ENCODE results near the gene OTX1. TPM values are rescaled to one million over a fixed set of nuclear protein-coding genes. Genes with fewer than 3 reads are reported as not detected.

OTX1 gene
- total and polyA plus RNA-seq, 2 of the 8 experiments (the other 6 are each of a cell fraction or from before 2014, with no cell fraction given), result 0.24 to 3.3 TPM

DNA sequence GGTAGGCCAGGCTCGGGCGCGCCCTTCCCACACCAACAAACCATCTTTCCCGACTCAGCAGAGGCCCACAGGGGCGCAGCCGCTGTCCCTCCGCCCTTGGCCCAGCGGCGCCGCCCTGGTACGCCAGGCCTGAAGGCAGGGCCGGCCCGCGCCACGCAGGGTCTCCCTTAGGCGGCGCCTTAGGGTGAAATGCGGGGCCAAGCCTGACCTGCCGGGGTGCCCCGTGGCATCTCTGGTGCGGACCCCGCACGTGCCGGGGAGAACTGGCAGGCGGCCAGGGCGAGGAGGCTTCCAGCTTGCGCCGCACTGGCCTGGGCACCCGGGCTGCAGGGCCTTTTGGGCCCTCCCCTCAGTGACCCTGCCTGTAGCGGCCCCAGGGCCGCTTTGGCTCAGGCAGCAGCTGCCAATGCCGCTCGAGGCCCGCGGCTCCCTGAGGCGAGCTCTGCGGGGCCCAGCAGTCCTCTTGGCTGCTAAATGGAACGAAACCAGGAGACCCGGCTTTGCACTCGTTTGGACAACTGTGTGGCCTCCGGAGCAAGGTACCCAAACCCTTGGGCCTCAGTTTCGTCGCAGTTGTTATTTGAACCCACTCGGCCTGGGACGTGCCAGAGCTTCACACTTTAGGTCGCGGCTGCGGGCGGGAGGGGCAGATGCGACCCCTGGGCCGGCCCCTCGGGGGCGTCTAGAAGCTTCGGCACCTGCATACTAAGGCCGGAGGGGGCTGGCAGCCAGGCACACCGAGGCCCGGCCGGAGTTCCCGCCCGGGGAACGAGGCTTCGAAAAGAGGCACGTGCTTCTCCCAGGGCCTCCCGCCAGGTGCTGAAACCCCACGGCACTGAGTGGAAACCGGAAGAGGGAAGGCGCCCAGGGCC, 8.5 kb downstream of the OTX1 start (continued):
- 0 out of 2 replicates have a peak, but pooled peaks have one; percentile 26 for TF ChIP-seq TCF12 (IDR thresholded peaks at IDR 0.05; ENCODE audit: low read depth, low read length)
- no peak for TF ChIP-seq TEAD4 (IDR thresholded peaks at IDR 0.05; ENCODE audit: low read depth, low read length)
- peak; percentile 84 for TF ChIP-seq RNF2 (IDR thresholded peaks at IDR 0.05; ENCODE audit: borderline replicate concordance, low read depth, low read length, missing control alignments, poor library complexity, severe bottlenecking)
- TF ChIP-seq SP4 (IDR thresholded peaks at IDR 0.05; ENCODE audit: low read length), result no peak
- TF ChIP-seq RFX5 (IDR thresholded peaks at IDR 0.05; ENCODE audit: borderline replicate concordance, low read depth, low read length), result no peak
- TF ChIP-seq, protein P1, sequence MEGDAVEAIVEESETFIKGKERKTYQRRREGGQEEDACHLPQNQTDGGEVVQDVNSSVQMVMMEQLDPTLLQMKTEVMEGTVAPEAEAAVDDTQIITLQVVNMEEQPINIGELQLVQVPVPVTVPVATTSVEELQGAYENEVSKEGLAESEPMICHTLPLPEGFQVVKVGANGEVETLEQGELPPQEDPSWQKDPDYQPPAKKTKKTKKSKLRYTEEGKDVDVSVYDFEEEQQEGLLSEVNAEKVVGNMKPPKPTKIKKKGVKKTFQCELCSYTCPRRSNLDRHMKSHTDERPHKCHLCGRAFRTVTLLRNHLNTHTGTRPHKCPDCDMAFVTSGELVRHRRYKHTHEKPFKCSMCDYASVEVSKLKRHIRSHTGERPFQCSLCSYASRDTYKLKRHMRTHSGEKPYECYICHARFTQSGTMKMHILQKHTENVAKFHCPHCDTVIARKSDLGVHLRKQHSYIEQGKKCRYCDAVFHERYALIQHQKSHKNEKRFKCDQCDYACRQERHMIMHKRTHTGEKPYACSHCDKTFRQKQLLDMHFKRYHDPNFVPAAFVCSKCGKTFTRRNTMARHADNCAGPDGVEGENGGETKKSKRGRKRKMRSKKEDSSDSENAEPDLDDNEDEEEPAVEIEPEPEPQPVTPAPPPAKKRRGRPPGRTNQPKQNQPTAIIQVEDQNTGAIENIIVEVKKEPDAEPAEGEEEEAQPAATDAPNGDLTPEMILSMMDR (IDR thresholded peaks at IDR 0.05; ENCODE audit: control extremely low read depth in 1 of 3, insufficient read depth in 1 of 3, low read depth in 1 of 3, low read length in 3 of 3), result peak in 2 of 3 experiments; percentile 1 to 9; a peak in 1 of 4 replicates
- no peak for TF ChIP-seq EP300 (IDR thresholded peaks at IDR 0.05; ENCODE audit: borderline replicate concordance in 1 of 2, low read depth in 2 of 2, low read length in 2 of 2)
- TF ChIP-seq EGR1 (IDR thresholded peaks at IDR 0.05; ENCODE audit: borderline replicate concordance, low read depth, low read length), result no peak
- TF ChIP-seq RBBP5 (IDR thresholded peaks at IDR 0.05; ENCODE audit: borderline replicate concordance, low read depth, low read length), result no peak; the same call in 1 of the 2 replicates

Measured in H1 (cell line).